C1 segment of cervical spinal cord (tissue), 14 donors: ENCODE results near the gene PLPP1.
"Not testable (repeated sequence)": the region's sequence is repeated elsewhere in the genome, so short reads cannot be mapped to it uniquely, and the experiment has no call there.

Experiments used
- DNase-seq, 14 donors: peaks; one replicate each; lab custom pipeline; 2025; lab: John Stamatoyannopoulos, UW

PLPP1 gene

GRCh38 chr5:55546947-55547346 is 12.2 kb upstream of the PLPP1 start:
- DNase-seq, result no peak

- no peak for DNase-seq
Measured at GRCh38 chr5:55544341-55544740, 9.6 kb upstream of the PLPP1 start.

- no peak for DNase-seq
Measured at GRCh38 chr5:55541056-55541635, 6.4 kb upstream of the PLPP1 start.

GRCh38 chr5:55540525-55540924 is 5.8 kb upstream of the PLPP1 start:
- DNase-seq, result no peak

DNA sequence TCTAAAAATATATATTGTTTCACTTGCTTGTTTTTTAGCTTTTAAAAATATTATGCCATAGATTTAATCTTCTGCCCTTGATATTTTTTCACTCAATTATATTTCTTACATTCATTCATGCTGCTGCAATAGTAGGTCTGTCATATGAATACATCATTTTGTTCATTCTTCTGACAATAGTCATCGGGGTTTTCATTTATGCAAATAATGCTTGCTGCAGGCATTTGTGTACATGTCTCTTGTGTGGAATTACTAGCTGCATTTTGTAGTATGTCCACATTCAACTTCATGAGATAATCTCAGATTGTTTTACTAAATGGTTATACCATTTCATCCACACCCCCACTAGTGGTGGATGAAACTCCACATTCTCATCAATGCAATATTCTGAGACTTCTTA is 5.3 kb upstream of the PLPP1 start:
- no peak for DNase-seq

- DNase-seq, result no peak
Measured at GRCh38 chr5:55538661-55539060, 3.9 kb upstream of the PLPP1 start.

DNA sequence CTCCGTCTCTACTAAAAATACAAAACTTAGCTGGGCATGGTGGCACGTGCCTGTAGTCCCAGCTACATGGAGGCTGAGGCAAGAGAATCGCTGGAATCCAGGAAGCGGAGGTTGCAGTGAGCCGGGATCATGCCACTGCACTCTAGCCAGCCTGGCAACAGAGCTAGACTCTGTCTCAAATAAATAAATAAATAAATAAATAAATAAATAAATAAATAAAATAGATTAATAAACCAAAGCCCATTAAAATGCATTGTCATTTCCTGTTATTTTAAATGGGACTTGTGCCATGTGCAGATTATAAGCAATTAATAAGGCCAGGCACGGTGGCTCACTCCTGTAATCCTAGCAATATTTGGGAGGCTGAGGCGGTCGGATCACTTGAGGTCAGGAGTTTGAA is 2.6 kb upstream of the PLPP1 start:
- not testable (repeated sequence) for DNase-seq

DNA sequence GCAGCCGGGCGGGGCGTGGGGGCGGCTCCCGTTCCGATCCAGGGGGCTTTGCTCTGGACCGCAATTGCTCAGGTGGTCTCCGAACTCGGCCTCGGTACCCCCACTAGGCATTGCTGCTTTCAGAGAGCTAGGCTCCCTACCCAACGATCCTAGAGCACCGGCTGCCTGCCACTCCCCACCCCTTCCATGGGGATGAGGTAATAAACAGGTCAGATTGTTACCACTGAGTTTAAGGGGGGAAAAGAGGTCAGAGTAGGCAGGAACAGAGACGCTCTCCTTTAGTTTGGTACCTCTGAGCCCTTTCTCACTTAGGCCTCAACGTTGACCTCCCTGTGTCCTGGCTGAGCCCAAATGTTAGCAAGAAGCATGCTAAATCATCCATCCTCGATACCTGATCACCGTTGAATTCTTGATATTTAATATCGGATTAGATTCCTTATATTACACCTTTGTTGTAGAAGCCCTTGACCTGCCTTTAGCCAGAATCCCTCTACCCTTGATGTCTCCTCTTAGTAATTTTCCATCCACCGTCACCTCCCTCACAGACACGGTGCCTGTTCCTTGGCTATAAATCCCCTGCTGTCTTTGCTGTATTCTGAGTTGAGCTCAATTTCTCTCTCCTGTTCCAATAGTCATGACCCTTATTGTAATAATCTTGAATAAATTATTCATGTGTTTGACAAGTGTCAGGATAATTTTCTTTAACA is 588 bp upstream of the PLPP1 start:
- DNase-seq, result peak in 3 of 14 donors; percentile 28 to 72 (median 43)

GRCh38 chr5:55533521-55534435 is 986 bp downstream of the PLPP1 start:
- peak in 5 of 14 donors; percentile 32 to 78 (median 49) for DNase-seq

DNA sequence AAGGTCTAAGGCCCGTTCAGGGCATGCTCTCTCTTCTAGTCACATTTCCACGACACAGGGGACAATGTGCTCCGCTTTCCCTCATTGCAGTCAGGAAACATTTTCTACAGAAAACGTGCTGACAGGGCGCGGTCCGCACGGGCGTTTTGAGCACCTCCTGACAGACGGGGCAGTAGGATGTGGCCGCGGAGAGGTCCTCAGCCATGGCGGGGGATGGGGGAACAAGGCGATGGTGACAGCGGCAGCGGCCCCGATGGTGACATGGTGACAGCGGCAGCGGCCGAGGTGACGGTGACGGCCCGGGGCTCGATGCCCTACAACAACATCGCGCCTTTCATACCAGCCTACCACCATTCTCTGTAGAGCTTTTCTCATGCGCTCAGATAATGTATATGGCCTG is 4.1 kb downstream of the PLPP1 start:
- DNase-seq, result no peak

- no peak for DNase-seq
Measured at GRCh38 chr5:55524816-55525215, 9.9 kb downstream of the PLPP1 start.

- no peak for DNase-seq
Measured at GRCh38 chr5:55523293-55523692, 11.5 kb downstream of the PLPP1 start.

DNA sequence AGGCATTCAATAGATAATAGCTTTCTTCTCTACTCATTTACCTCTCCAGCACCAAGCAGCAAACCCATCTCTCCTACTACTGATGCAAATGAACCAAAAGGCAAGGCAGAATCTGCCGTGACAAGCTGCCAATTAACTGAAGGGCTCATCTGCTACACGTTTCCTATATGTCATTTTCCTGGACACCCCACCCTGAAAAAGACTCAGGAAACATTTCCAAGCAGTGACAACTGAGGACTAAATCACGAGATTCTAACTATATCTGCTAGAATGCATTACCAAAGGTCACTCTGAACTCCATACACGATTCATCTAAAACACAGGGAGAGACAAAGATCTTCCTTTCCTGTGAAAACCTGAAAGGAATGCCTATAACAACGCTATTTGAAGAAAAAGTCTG is 12.9 kb downstream of the PLPP1 start:
- no peak for DNase-seq

GRCh38 chr5:55520117-55520839 is 14.5 kb downstream of the PLPP1 start:
- DNase-seq, result no peak

- no peak for DNase-seq
Measured at GRCh38 chr5:55518831-55519390, 15.9 kb downstream of the PLPP1 start.

DNA sequence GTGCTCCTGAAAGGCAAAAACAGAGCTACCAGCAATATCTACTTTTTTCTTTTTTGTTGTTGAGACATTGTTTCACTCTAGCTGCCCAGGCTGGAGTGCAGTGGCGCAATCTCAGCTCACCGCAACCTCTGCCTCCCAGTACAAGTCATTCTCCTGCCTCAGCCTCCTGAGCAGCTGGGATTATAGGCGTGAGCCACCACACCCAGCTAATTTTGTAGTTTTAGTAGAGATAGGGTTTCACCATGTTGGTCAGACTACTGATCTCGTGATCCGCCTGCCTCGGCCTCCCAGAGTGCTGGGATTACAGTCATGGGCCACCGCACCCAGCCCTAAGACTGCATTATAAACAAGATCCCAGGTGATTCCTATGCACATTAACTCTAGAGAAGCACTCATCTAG is 17.0 kb downstream of the PLPP1 start:
- no peak for DNase-seq

DNA sequence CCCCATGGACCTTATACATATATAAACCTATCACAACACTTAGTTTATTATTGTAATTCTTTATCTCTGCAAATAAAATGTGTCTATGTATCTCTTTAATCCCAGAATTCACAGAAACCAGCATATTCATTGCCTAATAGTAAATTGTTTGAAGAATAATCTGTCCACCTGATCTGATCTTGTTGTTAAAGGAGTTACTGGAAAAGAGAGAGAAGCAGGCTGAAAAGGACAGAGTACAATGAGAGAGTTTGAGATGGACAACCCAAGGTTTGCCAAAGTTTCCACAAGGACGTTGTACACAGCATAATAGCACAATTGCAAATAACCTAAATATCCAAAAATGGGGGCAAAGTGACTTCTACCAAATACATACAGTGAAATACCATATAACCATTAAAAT is 23.8 kb downstream of the PLPP1 start:
- no peak for DNase-seq

DNA sequence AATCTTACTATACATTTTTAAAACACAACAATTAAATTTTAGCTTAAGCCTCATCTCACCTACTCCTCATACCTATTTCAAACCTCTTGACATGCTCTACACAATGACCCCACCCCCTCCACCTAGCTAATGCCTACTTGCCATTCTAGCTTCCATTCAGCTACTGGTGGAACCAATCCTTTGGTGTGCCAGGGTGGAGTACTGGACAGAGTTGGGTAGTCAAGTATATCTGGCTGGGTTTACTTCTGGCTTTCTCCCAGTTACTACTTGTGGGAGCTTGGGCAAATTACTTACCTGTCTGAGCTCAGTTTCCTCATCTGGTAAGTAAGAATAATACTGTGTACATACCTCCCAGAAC is 24.3 kb downstream of the PLPP1 start:
- DNase-seq, result no peak

DNA sequence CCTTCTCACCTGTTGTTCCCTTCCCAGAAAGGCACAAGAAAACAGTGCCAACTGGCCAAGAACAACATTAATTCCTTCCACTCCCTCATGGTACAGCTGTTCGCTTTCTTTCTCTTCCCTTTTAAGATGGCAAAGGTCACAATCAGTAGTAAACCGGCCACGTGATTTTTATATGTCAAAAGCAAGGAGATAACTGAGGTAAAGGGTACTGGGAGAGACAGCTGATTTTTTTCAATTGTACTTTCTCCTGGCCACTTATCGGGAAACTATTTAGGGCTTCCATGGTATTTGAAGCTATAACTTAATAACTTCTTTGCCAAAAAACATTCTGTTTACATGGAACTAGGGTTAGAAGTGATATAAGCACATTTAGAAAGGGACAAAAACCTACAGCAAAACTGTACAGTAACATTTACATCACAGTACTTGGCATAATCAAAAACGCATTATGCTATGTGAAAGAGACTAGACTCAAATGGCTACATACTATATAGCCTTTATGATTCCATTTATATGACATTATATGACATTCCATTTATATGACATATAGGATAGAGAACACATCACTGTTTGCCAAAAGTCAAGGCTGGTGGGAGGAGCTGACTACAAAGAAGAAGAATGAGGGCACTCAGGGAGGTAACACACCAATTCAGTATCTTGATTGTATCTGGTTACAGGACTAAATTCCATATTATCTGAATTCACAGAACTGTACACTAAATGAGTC is 24.8 kb downstream of the PLPP1 start:
- no peak for DNase-seq

DNA sequence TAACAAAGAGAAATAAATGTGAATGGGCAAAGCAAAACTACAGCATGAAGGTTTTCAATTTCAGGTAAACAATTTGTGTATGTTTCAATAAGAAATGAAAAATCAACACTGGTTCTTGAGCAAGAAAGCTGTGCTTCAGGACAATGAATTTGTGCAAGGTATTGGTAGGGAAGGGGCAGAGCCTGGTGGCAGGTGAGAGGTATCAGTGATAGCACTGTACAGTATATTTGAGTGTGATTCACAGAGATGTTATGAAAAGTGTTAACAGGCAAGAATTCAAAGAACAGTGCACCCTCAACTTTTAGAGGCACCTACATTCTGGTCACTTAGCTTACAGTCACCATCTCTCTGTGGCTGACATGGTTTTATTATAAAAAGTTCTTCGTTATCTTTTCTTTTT is 25.7 kb downstream of the PLPP1 start:
- DNase-seq, result no peak

GRCh38 chr5:55507574-55507973 is 27.2 kb downstream of the PLPP1 start:
- no peak for DNase-seq
